Skeletal muscle cell (primary cell): Measurements from ENCODE around the gene PTPRD.

ENCODE experiments used
- DNase-seq: peaks from one replicate; pipeline ENCODE4 v3.0.0-alpha.2; 2010; ENCODE audit warnings: low read depth
- H3K4me3 ChIP-seq: 2 replicates; pipeline ENCODE4 v1.5.1; 2011; ENCODE audit warnings: low read depth, mild to moderate bottlenecking, control low read depth, low read length, moderate library complexity

The PTPRD gene

DNA sequence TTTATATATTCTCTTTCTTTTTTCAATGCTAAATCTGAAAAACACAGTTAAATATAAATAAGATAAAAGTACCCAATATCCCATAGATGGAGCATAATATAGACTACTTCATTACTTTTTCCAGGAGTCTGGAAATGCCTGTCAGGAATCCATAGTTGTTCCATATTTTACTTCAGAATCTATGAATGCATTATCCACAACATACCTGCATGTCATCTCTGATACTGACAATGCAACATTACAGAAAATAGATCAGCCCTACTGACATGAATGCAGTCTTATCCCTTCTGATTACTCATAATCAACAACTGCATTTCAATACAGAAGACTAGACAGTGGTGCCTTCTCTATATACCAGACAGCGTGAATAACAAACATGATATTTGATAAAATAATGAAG is 517.6 kb downstream of the PTPRD start:
- H3K4me3 ChIP-seq = no peak overlapping the region
- no peak for DNase-seq

DNA sequence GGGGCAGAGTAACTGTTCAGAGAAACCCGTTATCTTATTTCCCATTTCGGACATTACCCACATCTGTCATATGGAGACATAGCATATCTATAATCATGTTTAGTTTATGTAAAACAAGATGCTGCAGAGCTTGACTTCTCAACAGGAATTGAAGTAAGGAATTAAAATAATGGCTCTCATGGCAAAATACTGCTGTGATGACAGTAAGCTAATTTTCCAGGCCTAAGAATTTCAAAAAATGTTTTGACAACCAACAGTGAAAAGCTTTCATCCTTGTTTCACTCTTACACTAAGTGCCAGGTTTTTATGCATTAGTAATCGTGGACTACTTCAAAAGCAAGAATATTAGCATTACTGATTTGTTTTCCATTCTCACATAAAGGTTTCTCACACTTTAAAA is 518.2 kb downstream of the PTPRD start:
- no peak for DNase-seq
- H3K4me3 ChIP-seq = no peak overlapping the region

DNA sequence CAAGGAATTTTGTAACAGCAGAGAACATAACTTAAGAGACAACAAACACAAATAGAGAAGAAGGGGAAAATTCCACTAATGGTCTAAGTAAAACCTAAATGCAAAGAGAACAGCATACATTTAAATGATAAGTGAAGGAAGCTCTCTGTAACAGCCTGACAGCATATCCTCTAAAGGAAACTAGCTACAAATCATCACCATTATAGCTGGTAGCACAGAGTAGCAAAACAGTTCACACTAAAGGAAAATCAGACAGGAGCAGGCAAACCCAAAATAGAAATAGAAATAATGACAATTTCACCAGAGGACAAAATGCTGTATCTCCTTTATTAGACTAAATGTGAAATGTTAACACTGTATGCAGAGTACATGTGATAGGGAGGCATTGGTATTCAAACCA is 532.8 kb downstream of the PTPRD start:
- no peak for DNase-seq
- no peak overlapping the region for H3K4me3 ChIP-seq

DNA sequence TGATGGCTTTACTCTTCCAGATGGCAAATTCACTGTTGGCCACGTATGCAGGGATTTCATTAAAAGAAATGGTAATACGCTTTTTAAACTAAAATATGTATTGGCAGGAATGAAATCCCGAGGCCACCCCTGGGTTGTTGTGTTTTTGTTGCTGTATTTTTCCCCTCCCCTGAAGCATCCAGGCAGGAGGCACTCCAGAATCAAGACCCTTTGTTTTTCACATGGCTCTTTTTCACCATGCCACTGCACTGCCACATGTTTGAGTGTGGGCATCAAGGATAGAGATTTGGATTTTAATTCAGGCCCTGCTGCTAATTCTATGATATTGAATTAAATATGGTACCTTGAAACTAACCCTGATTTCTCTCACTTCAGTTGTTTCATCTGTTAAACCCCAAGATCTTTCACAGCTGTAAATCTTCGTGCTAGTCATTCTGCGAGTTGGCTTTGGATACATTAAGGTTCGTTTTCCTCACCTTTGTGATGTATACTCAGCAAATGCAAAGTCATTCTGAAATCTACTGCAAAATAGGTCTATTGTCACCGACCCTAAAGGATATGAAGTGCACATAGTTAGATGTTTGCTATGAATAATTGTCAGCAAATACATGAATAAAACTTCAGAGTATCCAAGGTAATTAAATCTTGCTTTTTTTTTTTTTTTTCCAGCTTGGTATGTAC is 533.4 kb downstream of the PTPRD start:
- H3K4me3 ChIP-seq = no peak overlapping the region
- no peak for DNase-seq

DNA sequence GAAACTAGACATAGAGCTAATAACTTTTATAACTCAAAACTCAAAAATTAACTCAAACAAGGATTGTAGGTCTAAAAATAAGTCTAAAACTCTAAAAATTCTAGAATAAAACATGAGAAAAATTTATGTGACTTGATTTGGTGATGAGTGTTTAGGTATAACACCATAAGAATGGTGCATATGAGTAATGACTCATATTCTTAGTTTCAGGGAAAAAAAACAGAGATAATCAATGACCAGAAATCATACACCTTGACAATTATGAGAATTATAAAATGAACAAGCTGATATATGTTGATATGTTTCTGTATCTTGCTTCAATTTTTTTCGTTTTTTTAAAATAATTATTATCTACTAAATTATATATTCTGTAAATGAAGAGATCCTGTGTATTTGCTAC is 541.2 kb downstream of the PTPRD start:
- DNase-seq = no peak
- H3K4me3 ChIP-seq = no peak overlapping the region

DNA sequence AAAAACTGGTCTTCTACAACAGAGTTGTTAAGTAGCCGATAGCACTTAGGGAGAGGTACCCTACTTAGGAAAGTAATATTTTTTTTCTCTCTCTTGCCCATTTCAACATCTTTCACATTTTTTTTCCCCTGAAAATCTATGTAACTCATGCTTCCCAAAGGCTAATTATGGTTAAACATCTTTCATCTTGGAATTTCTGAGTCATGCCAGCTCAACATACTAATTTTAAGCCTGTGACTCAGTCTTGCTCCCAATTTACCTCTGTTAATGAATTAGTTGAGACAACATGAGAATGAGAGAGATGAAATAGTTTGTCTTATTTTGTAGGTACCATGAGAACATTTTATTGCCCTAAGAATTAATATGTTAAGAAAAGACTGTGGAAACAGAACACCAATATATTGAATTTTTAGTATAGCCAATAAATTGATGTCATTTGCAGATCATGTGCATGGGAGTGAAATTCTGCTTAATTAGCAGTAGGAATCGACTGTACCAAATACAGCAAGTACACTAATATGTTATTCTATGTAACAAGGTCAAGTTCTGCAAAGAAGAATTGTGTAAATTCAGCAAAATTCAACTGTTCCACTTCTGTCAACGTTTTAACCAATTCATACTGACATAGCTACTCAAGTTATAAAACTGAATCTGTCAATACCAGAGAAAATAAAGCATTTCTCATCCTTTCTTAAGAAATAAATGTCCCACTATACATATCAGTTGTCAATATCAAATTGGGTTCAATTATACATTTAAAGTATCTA is 550.0 kb downstream of the PTPRD start:
- H3K4me3 ChIP-seq = no peak overlapping the region
- no peak for DNase-seq

DNA sequence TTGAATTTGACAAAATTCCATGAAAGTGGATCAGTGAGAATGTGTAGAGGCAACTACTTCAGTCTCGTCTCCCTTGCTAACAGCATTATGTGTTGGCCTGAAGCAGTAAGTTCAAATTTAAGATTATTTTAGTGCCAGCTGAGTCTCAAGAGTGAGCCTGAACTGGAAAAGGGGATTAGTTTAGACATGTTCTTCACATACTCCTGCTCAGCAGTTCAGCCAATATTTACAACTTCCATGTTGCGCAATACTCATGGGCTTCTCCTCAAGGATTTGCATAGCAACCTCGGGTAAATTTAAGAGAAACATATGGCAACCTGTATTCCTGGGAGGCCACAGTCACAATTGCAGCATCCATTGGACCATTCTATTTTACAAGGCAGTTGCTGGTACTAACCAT is 553.8 kb downstream of the PTPRD start:
- DNase-seq = peak; percentile 93
- no peak overlapping the region for H3K4me3 ChIP-seq

DNA sequence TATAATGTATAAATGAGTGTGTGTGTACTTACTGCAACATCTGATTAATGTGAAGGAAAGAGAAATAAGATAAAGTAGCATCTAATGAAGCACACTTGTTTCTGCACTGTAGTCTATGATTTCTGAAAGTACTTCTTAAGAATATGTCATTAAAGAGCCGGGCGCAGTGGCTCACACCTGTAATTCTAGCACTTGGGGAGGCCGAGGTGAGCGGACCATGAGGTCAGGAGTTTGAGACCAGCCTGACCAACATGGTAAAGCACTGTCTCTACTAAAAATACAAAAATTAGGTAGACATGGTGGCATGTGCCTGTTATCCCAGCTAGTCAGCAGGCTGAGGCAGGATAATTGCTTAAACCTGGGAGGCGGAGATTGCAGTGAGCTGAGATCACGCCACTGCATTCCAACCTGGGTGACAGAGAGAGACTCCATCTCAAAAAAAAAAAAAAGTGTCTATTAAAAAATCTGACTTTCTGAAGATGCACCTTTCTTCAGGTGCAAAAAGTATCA is 556.9 kb downstream of the PTPRD start:
- DNase-seq = no peak
- H3K4me3 ChIP-seq = no peak overlapping the region

DNA sequence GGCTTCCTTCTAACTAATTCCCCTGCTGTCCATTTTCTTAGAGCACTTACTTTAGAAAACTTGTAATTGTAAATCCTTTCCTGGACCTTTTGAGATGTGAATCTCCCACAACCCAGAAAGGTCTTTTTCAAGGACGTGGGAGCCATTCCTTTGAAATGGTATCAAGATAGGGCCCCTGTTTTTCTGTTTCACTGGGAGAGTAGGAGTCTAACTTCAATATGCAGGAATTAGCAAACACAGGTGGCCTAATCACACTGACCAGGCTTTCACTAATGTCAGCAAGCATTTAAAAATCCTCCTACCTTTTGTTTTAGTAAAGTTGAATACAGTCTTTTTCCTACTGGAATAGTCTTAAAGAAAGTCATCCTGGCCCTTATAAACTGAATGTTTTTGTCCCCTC is 558.3 kb downstream of the PTPRD start:
- H3K4me3 ChIP-seq = no peak overlapping the region
- no peak for DNase-seq

DNA sequence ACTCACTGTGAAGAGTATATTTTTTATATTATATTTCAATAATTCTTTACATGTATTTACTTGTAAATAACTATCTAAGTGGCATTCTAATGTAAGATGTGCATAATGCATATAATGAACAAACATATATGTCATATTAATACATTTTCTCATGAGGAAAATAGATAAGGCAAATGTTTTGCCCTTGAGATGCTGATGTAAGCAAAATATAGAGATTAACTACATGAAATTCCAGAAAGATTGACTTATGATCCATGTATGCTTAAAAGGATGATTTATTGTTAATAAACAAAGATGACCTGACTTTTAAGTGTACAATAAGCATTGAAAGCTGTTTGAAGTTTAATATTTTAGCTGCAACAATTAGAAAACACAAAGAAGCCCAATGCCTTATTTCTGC is 559.9 kb downstream of the PTPRD start:
- no peak overlapping the region for H3K4me3 ChIP-seq
- no peak for DNase-seq

DNA sequence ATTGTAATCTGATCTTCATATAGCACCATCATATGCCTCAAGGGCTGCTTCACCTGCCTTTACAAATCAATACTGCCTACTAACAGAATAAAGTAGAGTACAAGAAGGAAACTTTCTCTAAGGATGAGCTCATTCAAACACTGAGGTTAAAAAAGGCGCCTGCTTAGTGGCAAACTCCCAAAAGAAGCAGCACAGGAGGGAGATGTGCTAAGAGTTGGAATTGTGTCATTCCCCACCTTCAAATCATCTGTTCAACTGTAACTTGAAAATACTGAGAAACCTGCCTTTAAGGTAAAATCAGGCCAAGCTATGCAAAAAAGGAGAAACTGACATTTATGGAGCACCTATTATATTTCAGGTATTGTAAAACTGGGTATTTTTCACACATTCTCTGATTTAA is 560.6 kb downstream of the PTPRD start:
- no peak for DNase-seq
- H3K4me3 ChIP-seq = no peak overlapping the region

DNA sequence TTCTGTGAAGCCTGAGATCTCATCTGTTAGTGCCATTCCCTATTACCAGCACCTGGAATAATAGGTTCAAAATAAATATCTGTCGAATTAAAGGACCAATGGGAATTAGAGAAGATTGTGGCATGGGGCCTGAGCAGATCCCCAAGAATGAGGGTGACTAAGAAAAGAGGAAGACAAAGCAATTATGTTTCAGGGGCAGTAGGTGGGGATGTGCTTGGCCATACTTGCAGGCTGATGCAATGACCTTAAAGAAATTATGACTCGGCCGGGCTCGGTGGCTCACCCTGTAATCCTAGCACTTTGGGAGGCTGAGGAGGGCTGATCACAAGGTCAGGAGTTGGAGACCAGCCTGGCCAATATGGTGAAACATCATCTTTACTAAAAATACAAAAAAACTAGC is 562.8 kb downstream of the PTPRD start:
- peak; percentile 28 for DNase-seq
- H3K4me3 ChIP-seq = no peak overlapping the region

DNA sequence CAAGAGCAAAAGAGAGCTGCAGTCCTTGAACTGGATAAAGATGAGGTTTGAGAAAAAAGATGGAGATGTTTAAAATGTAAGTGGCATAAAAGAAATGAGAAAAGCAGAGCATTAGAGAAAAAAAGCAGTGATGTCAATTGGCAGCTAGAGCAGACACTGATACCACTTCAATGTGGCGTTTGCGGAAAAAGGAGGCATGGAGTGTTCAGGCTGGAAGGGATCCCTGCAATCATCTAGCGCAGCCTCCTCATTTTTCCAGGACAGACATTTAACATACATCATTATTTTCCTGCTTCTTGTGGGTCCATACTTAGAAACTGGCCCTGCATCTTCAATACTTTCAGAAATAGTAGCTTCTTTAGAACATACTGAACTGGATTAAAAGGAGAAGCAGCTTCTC is 563.8 kb downstream of the PTPRD start:
- H3K4me3 ChIP-seq = no peak overlapping the region
- no peak for DNase-seq

DNA sequence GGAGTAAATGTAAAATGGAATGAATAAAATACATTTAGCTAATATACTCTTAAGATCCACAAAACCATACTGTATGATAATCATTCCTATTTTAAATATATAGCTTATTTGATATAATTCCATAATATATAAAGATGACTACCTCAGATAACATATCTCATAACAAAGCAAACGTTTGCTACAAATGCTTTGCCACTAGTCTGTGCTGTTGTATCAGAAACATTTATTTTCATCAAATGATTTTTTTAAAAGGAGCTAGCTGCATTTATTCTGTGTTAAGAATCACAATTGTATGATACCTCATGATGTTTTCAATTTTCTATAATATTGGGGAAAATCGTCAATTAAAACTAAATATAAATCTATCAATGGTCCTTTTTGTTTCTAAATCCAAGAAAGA is 567.2 kb downstream of the PTPRD start:
- H3K4me3 ChIP-seq = no peak overlapping the region
- no peak for DNase-seq

DNA sequence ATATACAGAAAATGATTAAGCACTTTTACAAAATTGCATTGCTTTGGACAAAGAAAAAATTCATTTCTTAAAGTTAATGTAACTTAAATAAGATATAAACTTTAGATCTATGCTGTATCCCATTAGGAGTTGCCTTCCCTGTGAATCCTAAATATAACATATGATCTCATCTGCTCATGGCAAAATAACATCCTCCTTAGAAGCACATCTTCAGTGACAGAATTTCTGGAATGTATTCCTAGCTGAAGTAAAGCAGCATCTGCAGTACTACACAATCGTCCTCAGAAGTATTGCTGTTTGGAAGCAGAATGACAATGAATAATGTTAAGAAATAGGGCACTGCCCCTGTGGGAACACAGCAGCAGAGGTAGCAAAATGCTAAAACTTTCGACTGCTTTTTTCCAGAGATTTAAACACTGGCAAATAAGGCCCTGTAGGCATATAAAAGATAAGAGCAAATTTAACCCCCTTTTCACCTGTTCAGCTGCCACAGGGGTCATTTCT is 571.0 kb downstream of the PTPRD start:
- no peak overlapping the region for H3K4me3 ChIP-seq
- no peak for DNase-seq

DNA sequence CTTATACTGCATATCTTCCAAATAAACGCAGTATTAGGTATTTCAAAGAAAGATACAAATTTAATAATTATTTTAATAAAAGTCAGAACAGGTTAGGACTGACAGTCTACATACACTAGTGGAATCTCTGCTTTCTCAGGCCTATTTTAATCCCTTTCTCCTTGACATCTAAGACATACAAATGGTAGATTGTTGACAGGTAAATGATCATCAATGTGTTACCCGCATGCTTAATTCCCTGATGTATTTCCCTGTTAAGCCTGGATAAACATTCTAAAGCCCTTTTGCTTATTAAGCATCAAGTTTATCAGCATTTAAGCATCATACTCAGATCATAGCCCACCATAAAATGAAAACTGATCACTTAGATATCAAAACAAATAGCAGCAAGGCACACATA is 576.7 kb downstream of the PTPRD start:
- DNase-seq = no peak
- no peak overlapping the region for H3K4me3 ChIP-seq

DNA sequence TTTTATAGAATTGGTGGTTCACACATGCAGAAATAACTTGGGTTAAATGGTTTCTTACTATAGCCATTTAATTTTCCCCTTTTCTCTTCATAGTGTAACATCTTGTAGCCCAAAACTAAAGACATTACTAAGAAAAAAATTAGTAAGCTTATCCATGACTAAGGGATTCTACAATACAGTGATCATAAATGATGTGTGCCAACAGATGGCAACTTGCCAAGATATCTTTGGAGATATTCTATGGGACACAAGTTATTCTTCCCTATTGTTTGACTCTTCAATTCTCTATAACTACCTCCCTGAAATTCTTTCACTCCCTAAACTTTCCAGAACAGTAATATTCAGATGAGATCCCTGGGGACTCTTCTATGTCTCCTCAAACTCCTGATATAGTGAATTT is 580.6 kb downstream of the PTPRD start:
- no peak for DNase-seq
- H3K4me3 ChIP-seq = no peak overlapping the region

DNA sequence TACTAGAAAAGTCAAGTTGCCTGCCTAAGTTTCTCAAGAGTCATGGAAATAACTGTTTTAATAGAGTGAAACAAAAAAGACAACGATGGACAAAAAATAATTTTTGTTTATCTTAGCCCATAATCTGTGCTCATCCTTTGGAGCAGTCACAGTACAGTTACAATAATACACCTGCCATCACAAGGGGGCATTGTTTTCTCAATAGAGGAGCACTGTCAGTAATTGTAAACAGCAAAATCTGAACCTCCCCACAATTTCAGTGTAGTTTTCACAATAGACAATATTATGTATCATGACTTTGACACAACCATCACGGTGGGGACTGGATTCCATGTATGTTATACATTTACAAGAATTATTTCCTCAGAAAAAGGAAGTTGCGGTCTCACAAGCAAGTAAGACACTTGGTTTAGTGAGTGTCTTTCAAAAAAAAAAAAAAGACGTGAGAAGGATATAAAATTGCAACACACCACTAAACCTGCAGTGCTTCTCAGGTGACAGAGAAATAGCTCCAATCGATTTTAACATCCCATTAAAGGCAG is 586.3 kb downstream of the PTPRD start:
- no peak for DNase-seq
- H3K4me3 ChIP-seq = no peak overlapping the region

DNA sequence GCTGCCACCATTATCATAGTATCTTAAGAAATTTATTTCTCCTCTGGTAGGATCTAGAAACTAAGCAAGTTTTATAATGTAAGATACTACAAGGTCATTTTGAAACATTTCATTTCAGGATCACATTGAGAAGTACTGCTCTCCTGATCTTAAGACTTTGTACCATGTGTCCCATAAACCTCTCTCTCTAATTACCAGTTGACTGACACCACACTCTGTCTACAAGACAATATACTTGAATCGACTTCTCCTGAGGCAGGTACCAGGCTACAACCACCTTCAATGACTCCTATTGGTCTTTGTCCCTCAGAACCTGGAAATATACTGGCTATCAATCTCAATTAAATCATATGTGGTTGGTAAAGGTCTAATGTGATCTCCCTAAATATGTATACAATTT is 597.0 kb downstream of the PTPRD start:
- no peak overlapping the region for H3K4me3 ChIP-seq
- DNase-seq = no peak

DNA sequence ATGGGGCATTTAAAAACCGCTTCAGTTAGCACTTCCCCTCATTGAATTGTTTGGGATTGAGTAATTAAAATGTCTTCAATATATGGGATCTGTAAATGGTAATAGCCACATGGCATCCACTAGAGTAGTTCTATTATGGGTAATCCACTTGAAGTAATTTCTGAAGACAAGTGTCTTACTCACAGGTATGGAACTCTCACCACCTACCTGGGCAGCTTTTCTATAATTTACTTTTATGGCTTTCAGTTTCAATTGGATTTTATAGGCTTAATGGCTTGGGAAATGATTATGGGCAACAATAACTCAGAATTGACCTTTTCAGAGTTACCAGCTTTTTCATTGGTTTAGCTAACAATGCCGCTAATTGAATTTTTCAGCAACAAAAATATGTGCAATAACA is 597.9 kb downstream of the PTPRD start:
- DNase-seq = no peak

DNA sequence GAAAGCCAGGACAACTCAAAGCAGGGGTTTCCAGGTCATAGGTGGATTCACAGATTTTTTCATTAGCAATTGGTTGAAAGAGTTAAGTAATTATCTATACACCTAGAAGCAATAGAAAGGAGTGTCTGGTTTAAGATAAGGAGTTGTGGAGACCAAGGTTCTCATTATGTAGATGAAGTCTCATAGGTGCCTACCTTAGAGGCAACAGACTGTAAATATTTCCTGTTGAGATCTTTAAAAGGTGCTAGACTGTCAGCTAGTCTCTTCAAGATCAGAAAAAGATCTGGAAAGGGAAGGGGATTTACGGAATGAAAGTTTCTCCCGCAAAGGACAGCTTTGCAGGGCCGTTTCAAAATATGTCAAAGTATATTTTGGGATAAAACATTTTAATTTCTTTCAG is 603.4 kb downstream of the PTPRD start:
- H3K4me3 ChIP-seq = no peak overlapping the region
- DNase-seq = no peak

More for the DNA sequence above, 597.9 kb downstream of the PTPRD start:
- no peak overlapping the region for H3K4me3 ChIP-seq
